Omental fat pad (tissue), 4 donors: ENCODE data around the gene METTL22. TPM values are rescaled to one million over a fixed set of nuclear protein-coding genes. Genes with fewer than 3 reads are reported as not detected.

Source experiments
- ATAC-seq: fragments of 150-250 bp; one replicate; pipeline ENCODE4 v1.9.1; 2016; ENCODE audit warnings: mild to moderate bottlenecking, moderate library complexity; ENCODE audit not compliant: low FRiP score
- DNase-seq: peaks from one replicate; pipeline ENCODE4 v3.0.0-alpha.2; 2019; ENCODE audit warnings: low spot score
- CTCF ChIP-seq, 3 donors: fragments of 450-650 bp; IDR thresholded peaks; one replicate each; pipeline ENCODE4 v1.5.1; 2016 to 2017; ENCODE audit warnings: antibody characterized with exemption in 3 of 3, mild to moderate bottlenecking in 3 of 3, moderate library complexity in 2 of 3
- total RNA-seq, 4 donors: library from RNA; depleted of rRNA; stranded (reverse); fragments of >200 nt; gene quantifications; one replicate each; pipeline ENCODE4 v1.1.0, GENCODE V29; 2016

METTL22 gene
- total RNA-seq, 4 donors from 2014 or later = 16.7 to 40.0 (median 24.5) TPM

- ATAC-seq = no peak
- no peak for DNase-seq
- no peak for TF ChIP-seq CTCF (IDR thresholded peaks at IDR 0.05)
Measured at GRCh38 chr16:8626946-8627345, 5.4 kb downstream of the METTL22 start.

GRCh38 chr16:8627456-8627855 lies 6.0 kb downstream of the METTL22 start:
- no peak for ATAC-seq
- no peak for DNase-seq
- no peak for TF ChIP-seq CTCF (IDR thresholded peaks at IDR 0.05)

- no peak for ATAC-seq
- no peak for TF ChIP-seq CTCF (IDR thresholded peaks at IDR 0.05)
- DNase-seq = no peak
Measured at GRCh38 chr16:8628981-8629725, 7.7 kb downstream of the METTL22 start.

- TF ChIP-seq CTCF (IDR thresholded peaks at IDR 0.05) = no peak
- no peak for ATAC-seq
- no peak for DNase-seq
Measured at GRCh38 chr16:8630255-8630953, 8.9 kb downstream of the METTL22 start.

GRCh38 chr16:8631373-8631772 lies 9.9 kb downstream of the METTL22 start:
- no peak for TF ChIP-seq CTCF (IDR thresholded peaks at IDR 0.05)
- ATAC-seq = no peak

GRCh38 chr16:8631818-8632465 lies 10.4 kb downstream of the METTL22 start:
- ATAC-seq (no peak), DNase-seq (no peak)
- no peak for TF ChIP-seq CTCF (IDR thresholded peaks at IDR 0.05)

More at GRCh38 chr16:8631373-8631772, 9.9 kb downstream of the METTL22 start:
- no peak for DNase-seq
